ACC112 (cell line): ENCODE results near the gene SDK1.

Experiments used
- H2AFZ ChIP-seq: fragments of 200-600 bp; sonication (generic); one replicate; pipeline ENCODE4 v1.6.0; 2017; ENCODE audit warnings: antibody characterized with exemption, low read length; ENCODE audit not compliant: unreplicated experiment
- H3K27ac ChIP-seq: fragments of 200-600 bp; sonication (generic); 2 replicates; pipeline ENCODE4 v1.5.1; 2014; ENCODE audit warnings: low read depth, mild to moderate bottlenecking, antibody characterized with exemption, low read length, moderate library complexity
- H3K27me3 ChIP-seq: fragments of 200-600 bp; sonication (generic); 2 replicates; pipeline ENCODE4 v1.6.1; 2014; ENCODE audit warnings: mild to moderate bottlenecking, antibody characterized with exemption, low read length, moderate library complexity, mixed read lengths; ENCODE audit not compliant: insufficient read depth
- H3K36me3 ChIP-seq: fragments of 200-600 bp; sonication (generic); 2 replicates; pipeline ENCODE4 v1.6.1; 2016; ENCODE audit warnings: mild to moderate bottlenecking, antibody characterized with exemption, low read length, moderate library complexity, mixed read lengths; ENCODE audit not compliant: insufficient read depth
- H3K4me1 ChIP-seq: fragments of 200-600 bp; sonication (generic); one replicate; pipeline ENCODE4 v1.6.1; 2016; ENCODE audit warnings: low read length, mixed read lengths; ENCODE audit not compliant: insufficient read depth, unreplicated experiment, control insufficient read depth
- H3K4me3 ChIP-seq: fragments of 200-600 bp; sonication (generic); 2 replicates; pipeline ENCODE4 v1.5.1; 2014; ENCODE audit warnings: mild to moderate bottlenecking, low read depth, low read length
- H3K79me2 ChIP-seq: fragments of 200-600 bp; sonication (generic); one replicate; pipeline ENCODE4 v1.6.0; 2016; ENCODE audit warnings: low read length; ENCODE audit not compliant: control insufficient read depth, unreplicated experiment, insufficient read depth

Gene SDK1

GRCh38 chr7:3292694-3293093 is 8.4 kb upstream of the SDK1 start:
- Histone ChIP-seq H2AFZ (no peak overlapping the region), H3K36me3 (no peaks in the 10 kb centered on the region), H3K79me2 (no peaks in the 10 kb centered on the region), H3K4me1 (no peaks in the 10 kb centered on the region), H3K27ac (no peak overlapping the region), H3K4me3 (no peak overlapping the region), H3K27me3 (no peaks in the 10 kb centered on the region)

- Histone ChIP-seq H2AFZ (no peak overlapping the region), H3K27ac (no peak overlapping the region), H3K79me2 (no peaks in the 10 kb centered on the region), H3K36me3 (no peaks in the 10 kb centered on the region), H3K27me3 (no peaks in the 10 kb centered on the region), H3K4me1 (no peaks in the 10 kb centered on the region), H3K4me3 (no peak overlapping the region)
Measured at GRCh38 chr7:3294432-3295100, 6.5 kb upstream of the SDK1 start.

GRCh38 chr7:3297105-3297819 is 3.8 kb upstream of the SDK1 start:
- H2AFZ ChIP-seq = no peak overlapping the region
- no peak overlapping the region for H3K27ac ChIP-seq
- H3K4me3 ChIP-seq = no peak overlapping the region
- H3K36me3 ChIP-seq = no peaks in the 10 kb centered on the region
- H3K79me2 ChIP-seq = no peaks in the 10 kb centered on the region
- no peaks in the 10 kb centered on the region for H3K4me1 ChIP-seq
- peaks cover 6% of the 10 kb centered on the region; the same call in 1 of the 2 replicates for H3K27me3 ChIP-seq

- no peak overlapping the region for H2AFZ ChIP-seq
- no peaks in the 10 kb centered on the region for H3K4me1 ChIP-seq
- peaks cover 23% of the 10 kb centered on the region for H3K27me3 ChIP-seq
- H3K79me2 ChIP-seq = no peaks in the 10 kb centered on the region
- peak overlapping the region; percentile 77 for H3K4me3 ChIP-seq
- H3K27ac ChIP-seq = no peak overlapping the region
- H3K36me3 ChIP-seq = no peaks in the 10 kb centered on the region
Measured at GRCh38 chr7:3300221-3300650, 816 bp upstream of the SDK1 start.

DNA sequence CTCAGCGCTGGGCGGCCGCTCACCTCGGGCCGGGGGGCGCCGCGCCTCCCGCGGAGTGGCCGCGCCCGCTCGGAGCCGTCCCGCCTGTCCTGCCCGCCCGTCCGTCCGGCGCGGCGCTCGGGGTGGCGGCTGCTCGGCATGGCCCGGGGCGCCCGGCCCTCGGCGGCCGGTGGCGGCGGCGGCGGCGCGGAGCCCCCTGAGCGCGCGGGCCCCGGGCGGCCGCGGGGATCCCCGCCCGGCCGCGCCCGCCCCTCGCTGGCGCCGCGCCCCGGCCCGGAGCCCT is 338 bp downstream of the SDK1 start:
- H3K79me2 ChIP-seq = no peaks in the 10 kb centered on the region
- no peaks in the 10 kb centered on the region for H3K36me3 ChIP-seq
- no peak overlapping the region for H3K4me3 ChIP-seq
- H3K4me1 ChIP-seq = no peaks in the 10 kb centered on the region
- no peak overlapping the region for H3K27ac ChIP-seq
- peaks cover 23% of the 10 kb centered on the region for H3K27me3 ChIP-seq
- H2AFZ ChIP-seq = no peak overlapping the region

DNA sequence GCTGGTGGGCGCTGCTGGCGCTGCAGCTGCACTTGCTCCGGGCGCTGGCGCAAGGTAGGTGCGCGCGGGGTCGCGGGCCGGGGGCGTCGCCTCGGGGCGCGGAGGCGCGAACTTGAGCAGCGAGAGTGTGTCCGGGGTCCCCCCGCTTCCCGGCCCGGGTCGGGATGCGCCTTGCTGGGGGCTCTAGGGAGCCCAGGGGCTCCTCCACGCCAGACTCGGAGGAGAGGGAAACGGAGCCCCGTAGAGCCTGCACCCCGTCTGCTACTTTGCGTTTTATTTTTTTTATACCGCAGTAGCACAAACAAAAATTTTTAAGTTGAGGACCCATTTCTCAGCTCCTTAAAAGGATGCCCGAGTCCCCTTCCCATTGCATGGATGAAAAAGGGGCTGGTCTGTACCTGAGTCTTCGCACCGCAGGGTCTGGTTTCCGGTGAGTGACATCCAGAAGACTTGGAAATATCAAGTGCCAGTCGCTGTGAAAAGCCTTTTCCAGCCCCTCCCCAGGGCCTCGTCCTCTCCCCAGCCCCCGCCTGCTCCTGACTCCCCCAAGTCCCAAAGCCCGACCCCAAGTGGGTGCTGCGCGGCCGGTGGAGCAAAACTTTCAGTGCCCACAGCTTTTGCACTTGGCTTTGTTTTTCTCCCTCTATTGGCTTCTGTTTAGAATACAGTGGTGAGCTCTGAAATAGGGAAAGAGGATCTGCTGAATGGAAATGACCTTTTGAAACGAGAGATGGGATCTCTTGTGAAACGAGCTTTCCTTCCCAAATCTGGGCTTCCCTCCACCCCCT is 973 bp downstream of the SDK1 start:
- no peaks in the 10 kb centered on the region for H3K79me2 ChIP-seq
- peak overlapping the region; percentile 57 for H3K4me3 ChIP-seq
- H2AFZ ChIP-seq = no peak overlapping the region
- H3K36me3 ChIP-seq = no peaks in the 10 kb centered on the region
- no peaks in the 10 kb centered on the region for H3K4me1 ChIP-seq
- H3K27me3 ChIP-seq = peaks cover 23% of the 10 kb centered on the region
- no peak overlapping the region for H3K27ac ChIP-seq

DNA sequence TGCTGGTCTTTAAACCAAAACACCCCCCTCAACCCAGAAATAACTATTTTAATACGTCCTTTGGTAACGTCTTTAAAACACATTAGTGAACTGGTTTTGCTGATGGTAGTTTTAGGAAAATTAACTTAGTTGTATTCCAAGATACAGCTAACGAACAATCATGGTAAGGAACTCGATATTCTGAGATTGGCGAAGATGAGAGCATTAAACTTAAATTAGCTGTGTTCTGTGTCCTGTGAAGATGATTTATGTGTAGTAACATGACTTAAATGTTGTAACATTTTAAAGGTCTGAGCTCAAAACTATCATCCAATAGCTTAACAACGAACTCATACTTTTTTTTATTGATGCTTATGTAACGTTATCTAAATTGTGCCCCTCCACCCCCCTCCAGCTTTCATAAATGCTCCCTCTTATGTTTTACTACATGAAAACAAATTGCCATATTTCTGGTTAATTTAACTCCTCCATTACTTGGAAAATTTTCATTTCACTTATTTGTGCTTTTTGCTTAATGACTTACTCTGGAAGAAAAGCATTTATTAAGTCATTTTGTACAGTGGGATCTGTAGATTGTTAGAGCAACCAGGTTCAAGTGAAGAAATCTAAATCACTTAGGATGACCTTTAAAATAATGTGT is 1.7 kb downstream of the SDK1 start:
- H3K4me1 ChIP-seq = no peaks in the 10 kb centered on the region
- H3K4me3 ChIP-seq = 0 out of 2 replicates have a peak overlapping the region, but pooled peaks have one; percentile 57
- H3K27me3 ChIP-seq = peaks cover 23% of the 10 kb centered on the region
- H3K79me2 ChIP-seq = no peaks in the 10 kb centered on the region
- H2AFZ ChIP-seq = no peak overlapping the region
- H3K27ac ChIP-seq = no peak overlapping the region
- no peaks in the 10 kb centered on the region for H3K36me3 ChIP-seq

GRCh38 chr7:3304131-3304530 is 3.1 kb downstream of the SDK1 start:
- Histone ChIP-seq H3K4me3 (no peak overlapping the region), H3K4me1 (no peaks in the 10 kb centered on the region), H3K27me3 (peaks cover 23% of the 10 kb centered on the region), H3K27ac (no peak overlapping the region), H2AFZ (no peak overlapping the region), H3K36me3 (no peaks in the 10 kb centered on the region), H3K79me2 (no peaks in the 10 kb centered on the region)

- Histone ChIP-seq H3K36me3 (no peaks in the 10 kb centered on the region), H3K79me2 (no peaks in the 10 kb centered on the region), H3K4me1 (no peaks in the 10 kb centered on the region), H3K27ac (no peak overlapping the region), H2AFZ (no peak overlapping the region), H3K27me3 (peaks cover 15% of the 10 kb centered on the region), H3K4me3 (no peak overlapping the region)
Measured at GRCh38 chr7:3307435-3307834, 6.4 kb downstream of the SDK1 start.

GRCh38 chr7:3309140-3309539 is 8.1 kb downstream of the SDK1 start:
- no peak overlapping the region for H2AFZ ChIP-seq
- no peaks in the 10 kb centered on the region for H3K27me3 ChIP-seq
- no peak overlapping the region for H3K27ac ChIP-seq
- H3K79me2 ChIP-seq = no peaks in the 10 kb centered on the region
- no peaks in the 10 kb centered on the region for H3K4me1 ChIP-seq
- H3K36me3 ChIP-seq = no peaks in the 10 kb centered on the region
- H3K4me3 ChIP-seq = no peak overlapping the region
